HEK293 (cell line): ENCODE results near the gene IGFBPL1.

Experiments used
- CTCF ChIA-PET: fragments of 350-600 bp; formaldehyde crosslinking; extraction: SDS; loops from one replicate; lab custom pipeline; 2021; ENCODE audit warnings: antibody characterized with exemption; lab: Yijun Ruan, JAX
- POLR2A ChIA-PET: fragments of 300-600 bp; formaldehyde crosslinking; extraction: SDS; loops from one replicate; lab custom pipeline; 2020; ENCODE audit warnings: antibody characterized with exemption, inconsistent platforms; lab: Yijun Ruan, JAX
- H3K27ac ChIP-seq: fragments of 200-500 bp; sonication (Bioruptor generic); 2 replicates; pipeline ENCODE4 v1.5.1; 2014; ENCODE audit warnings: low read depth, low read length, control low read depth, inconsistent platforms; ENCODE audit errors: extremely low read depth
- H3K36me3 ChIP-seq, 2 experiments: fragments of 200-500 bp in 1 of 2; sonication (Bioruptor generic) in 1 of 2; 1 replicate in 1 of 2; 2 replicates in 1 of 2; pipeline ENCODE4 v1.5.1; 2014 to 2017; ENCODE audit warnings: inconsistent platforms in 2 of 2, low read length in 2 of 2; ENCODE audit not compliant: control insufficient read depth in 2 of 2, insufficient read depth in 1 of 2
- H3K4me1 ChIP-seq: fragments of 200-500 bp; sonication (Bioruptor generic); 2 replicates; pipeline ENCODE4 v1.5.1; 2014; ENCODE audit warnings: mild to moderate bottlenecking, low read length, inconsistent platforms; ENCODE audit not compliant: control insufficient read depth, insufficient read depth
- H3K4me3 ChIP-seq: 2 replicates; pipeline ENCODE4 v1.5.1; 2011; ENCODE audit warnings: low read depth, mild to moderate bottlenecking, control low read depth, low read length, moderate library complexity
- H3K9me3 ChIP-seq: fragments of 200-500 bp; sonication (Bioruptor generic); 2 replicates; pipeline ENCODE4 v1.5.1; 2014; ENCODE audit warnings: low read depth, low read length, inconsistent platforms; ENCODE audit not compliant: control insufficient read depth, insufficient read depth
- OSR2 ChIP-seq: fragments of 450-650 bp; formaldehyde crosslinking; IDR thresholded peaks from 2 replicates; pipeline ENCODE4 v1.5.1; 2016; ENCODE audit warnings: missing biosample characterization, missing genetic modification characterization
- RBAK ChIP-seq: fragments of 450-650 bp; formaldehyde crosslinking; IDR thresholded peaks from 2 replicates; pipeline ENCODE4 v1.5.1; 2016; ENCODE audit warnings: missing biosample characterization, missing genetic modification characterization
- SALL2 ChIP-seq: fragments of 450-650 bp; formaldehyde crosslinking; IDR thresholded peaks from 2 replicates; pipeline ENCODE4 v1.5.0; 2017; ENCODE audit warnings: missing biosample characterization, mild to moderate bottlenecking, missing genetic modification characterization, borderline replicate concordance
- SCRT1 ChIP-seq: fragments of 450-650 bp; formaldehyde crosslinking; IDR thresholded peaks from 2 replicates; pipeline ENCODE4 v1.5.1; 2016; ENCODE audit warnings: missing biosample characterization, missing genetic modification characterization, borderline replicate concordance
- TRIM28 ChIP-seq: IDR thresholded peaks from 2 replicates; pipeline ENCODE4 v1.6.1; 2011; ENCODE audit warnings: low read length, control low read depth, borderline replicate concordance
- ZFHX2 ChIP-seq: fragments of 450-650 bp; formaldehyde crosslinking; conservative IDR thresholded peaks from 2 replicates; pipeline ENCODE4 v1.5.1; 2016; ENCODE audit warnings: missing biosample characterization, missing genetic modification characterization
- ZNF10 ChIP-seq: fragments of 450-650 bp; formaldehyde crosslinking; IDR thresholded peaks from 2 replicates; pipeline ENCODE4 v1.5.1; 2017; ENCODE audit warnings: missing biosample characterization, missing genetic modification characterization
- ZNF114 ChIP-seq: fragments of 450-650 bp; formaldehyde crosslinking; IDR thresholded peaks from 2 replicates; pipeline ENCODE4 v1.5.0; 2017; ENCODE audit warnings: missing biosample characterization, missing genetic modification characterization
- ZNF138 ChIP-seq: fragments of 450-650 bp; formaldehyde crosslinking; IDR thresholded peaks from 2 replicates; pipeline ENCODE4 v1.5.1; 2016; ENCODE audit warnings: missing biosample characterization, missing genetic modification characterization, borderline replicate concordance
- ZNF350 ChIP-seq: fragments of 450-650 bp; formaldehyde crosslinking; IDR thresholded peaks from 2 replicates; pipeline ENCODE4 v1.5.0; 2017; ENCODE audit warnings: missing biosample characterization, mild to moderate bottlenecking, missing genetic modification characterization
- ZNF416 ChIP-seq: fragments of 450-650 bp; formaldehyde crosslinking; IDR thresholded peaks from 2 replicates; pipeline ENCODE4 v1.5.1; 2016; ENCODE audit warnings: missing biosample characterization, missing genetic modification characterization
- ZNF529 ChIP-seq: fragments of 450-650 bp; formaldehyde crosslinking; IDR thresholded peaks from 2 replicates; pipeline ENCODE4 v1.5.1; 2017; ENCODE audit warnings: missing genetic modification characterization, missing biosample characterization; ENCODE audit not compliant: insufficient replicate concordance
- ZNF610 ChIP-seq: fragments of 450-650 bp; formaldehyde crosslinking; IDR thresholded peaks from 2 replicates; pipeline ENCODE4 v1.5.1; 2016; ENCODE audit warnings: missing biosample characterization, missing genetic modification characterization, borderline replicate concordance
- ZNF623 ChIP-seq: fragments of 450-650 bp; formaldehyde crosslinking; IDR thresholded peaks from 2 replicates; pipeline ENCODE4 v1.5.1; 2016; ENCODE audit warnings: missing biosample characterization, missing genetic modification characterization
- ZNF629 ChIP-seq: fragments of 450-650 bp; formaldehyde crosslinking; IDR thresholded peaks from 2 replicates; pipeline ENCODE4 v1.5.1; 2017; ENCODE audit warnings: missing biosample characterization, missing genetic modification characterization
- ZNF785 ChIP-seq: fragments of 450-650 bp; formaldehyde crosslinking; IDR thresholded peaks from 2 replicates; pipeline ENCODE4 v1.5.1; 2016; ENCODE audit warnings: missing biosample characterization, missing genetic modification characterization
- ZSCAN16 ChIP-seq: fragments of 450-650 bp; formaldehyde crosslinking; IDR thresholded peaks from 2 replicates; pipeline ENCODE4 v1.5.1; 2016; ENCODE audit warnings: missing biosample characterization, missing genetic modification characterization
- TF ChIP-seq, protein P1 (sequence below): fragments of 450-650 bp; formaldehyde crosslinking; IDR thresholded peaks from 2 replicates; pipeline ENCODE4 v1.5.1; 2017; ENCODE audit warnings: missing biosample characterization, missing genetic modification characterization
- TF ChIP-seq, protein P2 (sequence below): fragments of 450-650 bp; formaldehyde crosslinking; IDR thresholded peaks from 2 replicates; pipeline ENCODE4 v1.5.1; 2016; ENCODE audit warnings: missing biosample characterization, missing genetic modification characterization
- TF ChIP-seq, protein P3 (sequence below): IDR thresholded peaks from 2 replicates; pipeline ENCODE4 v1.6.1; 2011; ENCODE audit warnings: mild to moderate bottlenecking, low read depth, low read length, borderline replicate concordance
- TF ChIP-seq, protein P4 (sequence below): fragments of 450-650 bp; formaldehyde crosslinking; conservative IDR thresholded peaks from 2 replicates; pipeline ENCODE4 v1.5.1; 2016; ENCODE audit warnings: low read depth, missing biosample characterization, missing genetic modification characterization
- TF ChIP-seq, protein P5 (sequence below): fragments of 450-650 bp; formaldehyde crosslinking; IDR thresholded peaks from 2 replicates; pipeline ENCODE4; 2016; ENCODE audit warnings: missing biosample characterization, missing genetic modification characterization

IGFBPL1 gene

DNA sequence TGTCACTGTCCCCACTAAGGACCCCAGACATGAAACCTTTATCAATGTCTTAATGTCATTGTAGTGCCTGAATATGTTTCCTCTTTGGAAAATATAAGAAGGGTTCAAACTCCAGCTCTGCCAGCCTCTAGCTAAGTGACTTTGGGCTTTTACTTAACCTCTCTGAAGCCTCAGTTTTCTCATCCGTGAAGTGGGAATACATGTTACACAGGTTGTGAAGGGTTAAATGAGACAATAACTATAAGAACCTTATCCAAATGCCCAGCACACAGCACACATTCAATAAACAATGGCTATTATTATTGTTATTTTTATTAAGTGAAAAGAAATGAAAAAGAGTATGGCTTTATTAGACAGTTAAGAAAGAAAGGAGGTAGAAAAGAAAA lies 15.7 kb upstream of the IGFBPL1 start (continued):
- TF ChIP-seq RBAK = no peak
- TF ChIP-seq ZNF610 (tag by site-specific recombination) = no peak
- no peak for TF ChIP-seq ZNF114
- no peak for TF ChIP-seq SCRT1
- TF ChIP-seq, protein P1, sequence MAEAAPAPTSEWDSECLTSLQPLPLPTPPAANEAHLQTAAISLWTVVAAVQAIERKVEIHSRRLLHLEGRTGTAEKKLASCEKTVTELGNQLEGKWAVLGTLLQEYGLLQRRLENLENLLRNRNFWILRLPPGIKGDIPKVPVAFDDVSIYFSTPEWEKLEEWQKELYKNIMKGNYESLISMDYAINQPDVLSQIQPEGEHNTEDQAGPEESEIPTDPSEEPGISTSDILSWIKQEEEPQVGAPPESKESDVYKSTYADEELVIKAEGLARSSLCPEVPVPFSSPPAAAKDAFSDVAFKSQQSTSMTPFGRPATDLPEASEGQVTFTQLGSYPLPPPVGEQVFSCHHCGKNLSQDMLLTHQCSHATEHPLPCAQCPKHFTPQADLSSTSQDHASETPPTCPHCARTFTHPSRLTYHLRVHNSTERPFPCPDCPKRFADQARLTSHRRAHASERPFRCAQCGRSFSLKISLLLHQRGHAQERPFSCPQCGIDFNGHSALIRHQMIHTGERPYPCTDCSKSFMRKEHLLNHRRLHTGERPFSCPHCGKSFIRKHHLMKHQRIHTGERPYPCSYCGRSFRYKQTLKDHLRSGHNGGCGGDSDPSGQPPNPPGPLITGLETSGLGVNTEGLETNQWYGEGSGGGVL (tag by site-specific recombination) = no peak
- TF ChIP-seq ZNF529 (tag by site-specific recombination) = no peak
- TF ChIP-seq ZNF629 (tag by site-specific recombination) = no peak
- TF ChIP-seq ZFHX2 = no peak
- TF ChIP-seq, protein P2, sequence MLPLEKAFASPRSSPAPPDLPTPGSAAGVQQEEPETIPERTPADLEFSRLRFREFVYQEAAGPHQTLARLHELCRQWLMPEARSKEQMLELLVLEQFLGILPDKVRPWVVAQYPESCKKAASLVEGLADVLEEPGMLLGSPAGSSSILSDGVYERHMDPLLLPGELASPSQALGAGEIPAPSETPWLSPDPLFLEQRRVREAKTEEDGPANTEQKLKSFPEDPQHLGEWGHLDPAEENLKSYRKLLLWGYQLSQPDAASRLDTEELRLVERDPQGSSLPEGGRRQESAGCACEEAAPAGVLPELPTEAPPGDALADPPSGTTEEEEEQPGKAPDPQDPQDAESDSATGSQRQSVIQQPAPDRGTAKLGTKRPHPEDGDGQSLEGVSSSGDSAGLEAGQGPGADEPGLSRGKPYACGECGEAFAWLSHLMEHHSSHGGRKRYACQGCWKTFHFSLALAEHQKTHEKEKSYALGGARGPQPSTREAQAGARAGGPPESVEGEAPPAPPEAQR = no peak

DNA sequence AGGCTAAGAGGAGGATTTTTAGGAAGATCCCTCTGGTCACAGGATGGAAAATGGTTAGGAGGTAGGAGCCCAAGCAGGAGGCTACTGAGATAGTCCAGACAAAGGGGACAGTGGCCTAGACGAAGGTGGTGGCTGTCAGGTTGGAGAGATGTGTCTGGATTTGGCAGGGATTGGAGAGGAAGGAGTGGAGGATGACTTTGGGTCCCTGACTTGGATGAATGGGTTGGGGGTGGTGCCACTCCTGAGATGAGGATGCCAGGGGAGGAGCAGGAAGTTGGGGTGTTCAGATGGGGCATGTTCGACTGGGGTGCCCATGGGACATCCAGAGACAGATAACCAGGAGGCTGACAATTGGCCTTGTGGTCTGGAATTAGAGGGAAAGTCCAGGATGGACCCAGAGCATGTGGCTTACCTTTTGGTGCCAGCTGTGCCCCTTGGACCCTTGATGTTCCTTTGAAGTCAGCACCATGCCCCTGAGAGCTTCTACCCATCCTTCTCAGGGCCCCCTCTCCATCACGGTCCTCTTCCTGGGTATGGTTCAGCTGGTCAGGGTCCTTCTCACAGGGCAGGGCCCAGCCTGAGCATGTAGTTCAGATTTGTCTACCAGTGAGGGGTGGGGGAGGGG lies 15.1 kb upstream of the IGFBPL1 start:
- Histone ChIP-seq H3K27ac (no peak overlapping the region), H3K4me3 (no peak overlapping the region), H3K36me3 (no peaks in the 10 kb centered on the region), H3K4me1 (no peaks in the 10 kb centered on the region), H3K9me3 (no peaks in the 10 kb centered on the region)
- CTCF ChIA-PET = no interaction called here
- POLR2A ChIA-PET = no interaction called here
- TF ChIP-seq ZNF138 (tag by site-specific recombination) (no peak), ZNF10 (tag by site-specific recombination) (no peak), SALL2 (tag by site-specific recombination) (no peak), ZSCAN16 (no peak), ZNF350 (no peak), TRIM28 (no peak), ZNF416 (no peak), OSR2 (tag by site-specific recombination) (no peak), ZNF785 (tag by site-specific recombination) (no peak), ZNF623 (tag by site-specific recombination) (no peak)
- TF ChIP-seq, protein P3, sequence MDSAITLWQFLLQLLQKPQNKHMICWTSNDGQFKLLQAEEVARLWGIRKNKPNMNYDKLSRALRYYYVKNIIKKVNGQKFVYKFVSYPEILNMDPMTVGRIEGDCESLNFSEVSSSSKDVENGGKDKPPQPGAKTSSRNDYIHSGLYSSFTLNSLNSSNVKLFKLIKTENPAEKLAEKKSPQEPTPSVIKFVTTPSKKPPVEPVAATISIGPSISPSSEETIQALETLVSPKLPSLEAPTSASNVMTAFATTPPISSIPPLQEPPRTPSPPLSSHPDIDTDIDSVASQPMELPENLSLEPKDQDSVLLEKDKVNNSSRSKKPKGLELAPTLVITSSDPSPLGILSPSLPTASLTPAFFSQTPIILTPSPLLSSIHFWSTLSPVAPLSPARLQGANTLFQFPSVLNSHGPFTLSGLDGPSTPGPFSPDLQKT = no peak
- TF ChIP-seq, protein P1 (tag by site-specific recombination) = no peak
- TF ChIP-seq, protein P4, sequence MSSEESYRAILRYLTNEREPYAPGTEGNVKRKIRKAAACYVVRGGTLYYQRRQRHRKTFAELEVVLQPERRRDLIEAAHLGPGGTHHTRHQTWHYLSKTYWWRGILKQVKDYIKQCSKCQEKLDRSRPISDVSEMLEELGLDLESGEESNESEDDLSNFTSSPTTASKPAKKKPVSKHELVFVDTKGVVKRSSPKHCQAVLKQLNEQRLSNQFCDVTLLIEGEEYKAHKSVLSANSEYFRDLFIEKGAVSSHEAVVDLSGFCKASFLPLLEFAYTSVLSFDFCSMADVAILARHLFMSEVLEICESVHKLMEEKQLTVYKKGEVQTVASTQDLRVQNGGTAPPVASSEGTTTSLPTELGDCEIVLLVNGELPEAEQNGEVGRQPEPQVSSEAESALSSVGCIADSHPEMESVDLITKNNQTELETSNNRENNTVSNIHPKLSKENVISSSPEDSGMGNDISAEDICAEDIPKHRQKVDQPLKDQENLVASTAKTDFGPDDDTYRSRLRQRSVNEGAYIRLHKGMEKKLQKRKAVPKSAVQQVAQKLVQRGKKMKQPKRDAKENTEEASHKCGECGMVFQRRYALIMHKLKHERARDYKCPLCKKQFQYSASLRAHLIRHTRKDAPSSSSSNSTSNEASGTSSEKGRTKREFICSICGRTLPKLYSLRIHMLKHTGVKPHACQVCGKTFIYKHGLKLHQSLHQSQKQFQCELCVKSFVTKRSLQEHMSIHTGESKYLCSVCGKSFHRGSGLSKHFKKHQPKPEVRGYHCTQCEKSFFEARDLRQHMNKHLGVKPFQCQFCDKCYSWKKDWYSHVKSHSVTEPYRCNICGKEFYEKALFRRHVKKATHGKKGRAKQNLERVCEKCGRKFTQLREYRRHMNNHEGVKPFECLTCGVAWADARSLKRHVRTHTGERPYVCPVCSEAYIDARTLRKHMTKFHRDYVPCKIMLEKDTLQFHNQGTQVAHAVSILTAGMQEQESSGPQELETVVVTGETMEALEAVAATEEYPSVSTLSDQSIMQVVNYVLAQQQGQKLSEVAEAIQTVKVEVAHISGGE (tag by site-specific recombination) = no peak
- TF ChIP-seq, protein P5, sequence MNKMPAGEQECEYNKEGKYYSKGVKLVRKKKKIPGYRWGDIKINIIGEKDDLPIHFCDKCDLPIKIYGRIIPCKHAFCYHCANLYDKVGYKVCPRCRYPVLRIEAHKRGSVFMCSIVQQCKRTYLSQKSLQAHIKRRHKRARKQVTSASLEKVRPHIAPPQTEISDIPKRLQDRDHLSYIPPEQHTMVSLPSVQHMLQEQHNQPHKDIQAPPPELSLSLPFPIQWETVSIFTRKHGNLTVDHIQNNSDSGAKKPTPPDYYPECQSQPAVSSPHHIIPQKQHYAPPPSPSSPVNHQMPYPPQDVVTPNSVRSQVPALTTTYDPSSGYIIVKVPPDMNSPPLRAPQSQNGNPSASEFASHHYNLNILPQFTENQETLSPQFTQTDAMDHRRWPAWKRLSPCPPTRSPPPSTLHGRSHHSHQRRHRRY = no peak
- TF ChIP-seq, all 188 proteins: peak for 0
